OCI-LY3 (cell line): ENCODE results near the gene FAM72D.
"Not testable (repeated sequence)": the region's sequence is repeated elsewhere in the genome, so short reads cannot be mapped to it uniquely, and the experiment has no call there.

Experiments
- EZH2phosphoT487 ChIP-seq: fragments of 200-600 bp; shearing (Covaris generic); IDR thresholded peaks from 2 replicates; pipeline ENCODE4 v1.6.1; 2018; ENCODE audit warnings: antibody characterized with exemption, mixed run types, low read depth
- TF ChIP-seq, protein P1 (sequence below): fragments of 200-600, 300-600 bp; sonication (generic); IDR thresholded peaks from 2 replicates; pipeline ENCODE4 v1.5.1; 2014; ENCODE audit warnings: antibody characterized with exemption, low read length, low read depth

DNA sequence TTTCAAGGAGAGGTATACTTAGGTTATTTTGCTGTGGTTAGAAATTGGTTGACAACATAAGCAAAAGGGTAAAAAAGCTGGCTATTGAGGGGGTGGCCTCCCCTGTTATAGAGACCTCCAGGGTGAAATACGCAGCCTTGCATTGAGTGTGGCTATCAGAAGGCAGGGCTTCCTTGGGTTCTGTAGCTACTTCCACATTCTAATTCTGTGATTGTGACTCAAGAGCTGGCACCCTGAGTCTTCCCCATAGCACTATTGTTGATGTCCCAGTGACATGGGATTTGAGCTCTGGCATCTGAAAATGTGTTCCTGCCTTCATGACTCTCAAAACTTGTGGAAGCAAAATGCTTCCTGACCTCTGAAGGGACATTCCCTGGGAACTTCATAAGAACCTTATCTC is 38.7 kb downstream of the FAM72D start:
- TF ChIP-seq EZH2phosphoT487 = not testable (repeated sequence)
- TF ChIP-seq, protein P1, sequence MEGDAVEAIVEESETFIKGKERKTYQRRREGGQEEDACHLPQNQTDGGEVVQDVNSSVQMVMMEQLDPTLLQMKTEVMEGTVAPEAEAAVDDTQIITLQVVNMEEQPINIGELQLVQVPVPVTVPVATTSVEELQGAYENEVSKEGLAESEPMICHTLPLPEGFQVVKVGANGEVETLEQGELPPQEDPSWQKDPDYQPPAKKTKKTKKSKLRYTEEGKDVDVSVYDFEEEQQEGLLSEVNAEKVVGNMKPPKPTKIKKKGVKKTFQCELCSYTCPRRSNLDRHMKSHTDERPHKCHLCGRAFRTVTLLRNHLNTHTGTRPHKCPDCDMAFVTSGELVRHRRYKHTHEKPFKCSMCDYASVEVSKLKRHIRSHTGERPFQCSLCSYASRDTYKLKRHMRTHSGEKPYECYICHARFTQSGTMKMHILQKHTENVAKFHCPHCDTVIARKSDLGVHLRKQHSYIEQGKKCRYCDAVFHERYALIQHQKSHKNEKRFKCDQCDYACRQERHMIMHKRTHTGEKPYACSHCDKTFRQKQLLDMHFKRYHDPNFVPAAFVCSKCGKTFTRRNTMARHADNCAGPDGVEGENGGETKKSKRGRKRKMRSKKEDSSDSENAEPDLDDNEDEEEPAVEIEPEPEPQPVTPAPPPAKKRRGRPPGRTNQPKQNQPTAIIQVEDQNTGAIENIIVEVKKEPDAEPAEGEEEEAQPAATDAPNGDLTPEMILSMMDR = not testable (repeated sequence)
